ENCODE measurements around the gene GLMN.
"Not testable (repeated sequence)": the region's sequence is repeated elsewhere in the genome, so short reads cannot be mapped to it uniquely, and the experiment has no call there.

Gene GLMN

DNA sequence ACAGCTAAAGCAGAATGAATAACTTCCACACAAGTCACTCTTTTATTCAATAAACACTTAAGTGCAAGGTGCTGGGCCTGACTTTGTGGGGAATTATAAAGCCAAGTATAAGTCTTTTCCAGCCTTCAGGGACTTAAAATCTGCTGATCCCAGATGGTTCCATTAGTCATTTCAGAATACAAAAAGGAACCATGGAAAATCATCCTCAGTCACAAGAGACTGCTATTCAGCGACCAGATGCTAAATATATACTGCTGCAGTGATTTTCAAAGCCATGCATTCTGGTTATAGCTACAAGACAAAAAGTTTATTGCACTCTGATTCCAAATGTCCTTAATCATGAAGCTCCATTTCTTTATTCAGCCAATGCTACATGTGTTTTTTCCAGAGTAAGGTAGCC, 25.7 kb downstream of the GLMN start:
- no peak overlapping the region for H3K4me2 ChIP-seq (ENCODE audit: low read depth, low read length)
- H3F3A ChIP-seq (ENCODE audit: insufficient read depth, low read length): no peaks in the 10 kb centered on the region
- H3K4me1 ChIP-seq (ENCODE audit: low read length): no peaks in the 10 kb centered on the region
- H3K27ac ChIP-seq (ENCODE audit: low read length): no peak overlapping the region
- H4K20me1 ChIP-seq (ENCODE audit: insufficient read depth, low read length): no peaks in the 10 kb centered on the region
- H3K9me3 ChIP-seq (replicated peaks; ENCODE audit: insufficient read depth, low read length): no peaks in the 10 kb centered on the region
- no peak overlapping the region for H3K4me3 ChIP-seq (ENCODE audit: low read length)
- TF ChIP-seq, protein P1, sequence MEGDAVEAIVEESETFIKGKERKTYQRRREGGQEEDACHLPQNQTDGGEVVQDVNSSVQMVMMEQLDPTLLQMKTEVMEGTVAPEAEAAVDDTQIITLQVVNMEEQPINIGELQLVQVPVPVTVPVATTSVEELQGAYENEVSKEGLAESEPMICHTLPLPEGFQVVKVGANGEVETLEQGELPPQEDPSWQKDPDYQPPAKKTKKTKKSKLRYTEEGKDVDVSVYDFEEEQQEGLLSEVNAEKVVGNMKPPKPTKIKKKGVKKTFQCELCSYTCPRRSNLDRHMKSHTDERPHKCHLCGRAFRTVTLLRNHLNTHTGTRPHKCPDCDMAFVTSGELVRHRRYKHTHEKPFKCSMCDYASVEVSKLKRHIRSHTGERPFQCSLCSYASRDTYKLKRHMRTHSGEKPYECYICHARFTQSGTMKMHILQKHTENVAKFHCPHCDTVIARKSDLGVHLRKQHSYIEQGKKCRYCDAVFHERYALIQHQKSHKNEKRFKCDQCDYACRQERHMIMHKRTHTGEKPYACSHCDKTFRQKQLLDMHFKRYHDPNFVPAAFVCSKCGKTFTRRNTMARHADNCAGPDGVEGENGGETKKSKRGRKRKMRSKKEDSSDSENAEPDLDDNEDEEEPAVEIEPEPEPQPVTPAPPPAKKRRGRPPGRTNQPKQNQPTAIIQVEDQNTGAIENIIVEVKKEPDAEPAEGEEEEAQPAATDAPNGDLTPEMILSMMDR (IDR thresholded peaks at IDR 0.05; ENCODE audit: low read length): no peak
- no peak for TF ChIP-seq EZH2 (optimal IDR thresholded peaks at IDR 0.05; ENCODE audit: low read depth, low read length)
- no peak for TF ChIP-seq EZH2phosphoT487 (IDR thresholded peaks at IDR 0.05; ENCODE audit: low read length)
- H3K9ac ChIP-seq (ENCODE audit: low read length): no peak overlapping the region
- H3K9me2 ChIP-seq (replicated peaks; ENCODE audit: insufficient read depth, low read length): no peaks in the 10 kb centered on the region
- H2AFZ ChIP-seq (ENCODE audit: low read length): no peak overlapping the region
- DNase-seq: no peak
- no peaks in the 10 kb centered on the region for H3K79me2 ChIP-seq (ENCODE audit: low read length)
- no peaks in the 10 kb centered on the region for H3K36me3 ChIP-seq (replicated peaks; ENCODE audit: insufficient read depth, low read length)
- H3K27me3 ChIP-seq (replicated peaks; ENCODE audit: insufficient read depth, low read length): no peaks in the 10 kb centered on the region

DNA sequence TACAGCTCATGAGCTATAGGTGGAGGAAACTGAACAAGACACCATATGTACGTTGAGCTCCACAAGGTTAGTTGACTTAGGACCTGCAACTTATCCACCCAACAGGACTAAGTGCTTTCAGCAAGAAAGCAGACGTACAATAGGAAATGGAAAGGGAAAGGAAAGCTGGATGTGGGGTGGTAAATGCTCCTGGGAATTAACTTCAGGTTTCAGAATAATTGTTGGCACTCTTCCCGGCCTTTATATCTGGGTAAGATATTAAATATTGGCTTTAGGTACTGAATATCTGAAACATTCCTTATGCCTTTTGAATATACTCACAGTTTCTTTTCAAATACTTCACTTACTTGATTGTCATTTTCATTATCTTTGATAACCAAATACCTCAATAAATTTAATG, 36.3 kb downstream of the GLMN start:
- H3K9me2 ChIP-seq (replicated peaks; ENCODE audit: insufficient read depth, low read length): no peaks in the 10 kb centered on the region
- no peaks in the 10 kb centered on the region for H3K36me3 ChIP-seq (replicated peaks; ENCODE audit: insufficient read depth, low read length)
- H3F3A ChIP-seq (ENCODE audit: insufficient read depth, low read length): no peaks in the 10 kb centered on the region
- H4K20me1 ChIP-seq (ENCODE audit: insufficient read depth, low read length): no peaks in the 10 kb centered on the region
- H3K4me2 ChIP-seq (ENCODE audit: low read depth, low read length): no peak overlapping the region
- H3K27me3 ChIP-seq (replicated peaks; ENCODE audit: insufficient read depth, low read length): no peaks in the 10 kb centered on the region
- no peak overlapping the region for H3K27ac ChIP-seq (ENCODE audit: low read length)
- DNase-seq: no peak
- H3K9me3 ChIP-seq (replicated peaks; ENCODE audit: insufficient read depth, low read length): no peaks in the 10 kb centered on the region
- no peak overlapping the region for H3K9ac ChIP-seq (ENCODE audit: low read length)
- no peak overlapping the region for H2AFZ ChIP-seq (ENCODE audit: low read length)
- H3K4me3 ChIP-seq (ENCODE audit: low read length): no peak overlapping the region
- H3K79me2 ChIP-seq (ENCODE audit: low read length): no peaks in the 10 kb centered on the region
- H3K4me1 ChIP-seq (ENCODE audit: low read length): no peaks in the 10 kb centered on the region
- TF ChIP-seq EZH2 (optimal IDR thresholded peaks at IDR 0.05; ENCODE audit: low read depth, low read length) (no peak), EZH2phosphoT487 (IDR thresholded peaks at IDR 0.05; ENCODE audit: low read length) (no peak)
- TF ChIP-seq, protein P1 (IDR thresholded peaks at IDR 0.05; ENCODE audit: low read length): no peak

DNA sequence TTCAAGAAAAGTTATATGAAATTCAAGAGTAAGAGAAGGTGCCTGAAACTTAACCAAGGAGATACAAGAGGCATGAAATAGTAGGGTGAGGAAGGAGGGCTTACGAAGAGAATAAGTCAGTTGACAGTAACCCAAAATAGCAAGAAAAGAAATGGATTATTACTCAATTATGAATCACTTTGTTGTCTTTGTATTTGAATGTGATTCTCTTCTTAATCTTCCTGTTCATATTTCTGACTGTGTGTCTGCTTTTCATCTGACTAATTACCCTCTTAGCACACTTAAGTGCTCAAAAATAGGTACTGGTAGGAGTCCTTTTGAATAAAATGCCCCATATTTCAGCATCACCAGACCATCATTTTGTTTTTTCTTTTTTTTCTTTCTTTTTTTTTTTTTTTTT, 39.4 kb downstream of the GLMN start:
- no peaks in the 10 kb centered on the region for H3K9me3 ChIP-seq (replicated peaks; ENCODE audit: insufficient read depth, low read length)
- no peaks in the 10 kb centered on the region for H4K20me1 ChIP-seq (ENCODE audit: insufficient read depth, low read length)
- no peaks in the 10 kb centered on the region for H3K9me2 ChIP-seq (replicated peaks; ENCODE audit: insufficient read depth, low read length)
- no peak overlapping the region for H3K4me2 ChIP-seq (ENCODE audit: low read depth, low read length)
- no peaks in the 10 kb centered on the region for H3K79me2 ChIP-seq (ENCODE audit: low read length)
- no peaks in the 10 kb centered on the region for H3K27me3 ChIP-seq (replicated peaks; ENCODE audit: insufficient read depth, low read length)
- no peak overlapping the region for H3K9ac ChIP-seq (ENCODE audit: low read length)
- H2AFZ ChIP-seq (ENCODE audit: low read length): no peak overlapping the region
- H3K36me3 ChIP-seq (replicated peaks; ENCODE audit: insufficient read depth, low read length): no peaks in the 10 kb centered on the region
- H3K27ac ChIP-seq (ENCODE audit: low read length): no peak overlapping the region
- no peaks in the 10 kb centered on the region for H3K4me1 ChIP-seq (ENCODE audit: low read length)
- TF ChIP-seq EZH2 (optimal IDR thresholded peaks at IDR 0.05; ENCODE audit: low read depth, low read length) (no peak), EZH2phosphoT487 (IDR thresholded peaks at IDR 0.05; ENCODE audit: low read length) (no peak)
- TF ChIP-seq, protein P1 (IDR thresholded peaks at IDR 0.05; ENCODE audit: low read length): no peak
- no peak overlapping the region for H3K4me3 ChIP-seq (ENCODE audit: low read length)
- DNase-seq: no peak
- H3F3A ChIP-seq (ENCODE audit: insufficient read depth, low read length): no peaks in the 10 kb centered on the region

DNA sequence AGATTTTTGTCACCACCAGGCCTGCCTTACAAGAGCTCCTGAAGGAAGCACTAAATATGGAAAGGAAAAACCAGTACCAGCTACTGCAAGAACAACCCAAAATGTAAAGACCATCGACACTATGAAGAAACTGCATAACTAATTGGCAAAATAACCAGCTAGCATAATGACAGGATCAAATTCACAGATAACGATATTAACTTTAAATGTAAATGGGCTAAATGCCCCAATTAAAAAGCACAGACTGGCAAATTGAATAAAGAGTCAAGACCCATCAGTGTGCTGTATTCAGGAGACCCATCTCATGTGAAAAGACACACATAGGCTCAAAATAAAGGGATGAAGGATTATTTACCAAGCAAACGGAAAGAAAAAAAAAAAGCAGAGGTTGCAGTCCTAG, 44.1 kb downstream of the GLMN start:
- H3K79me2 ChIP-seq (ENCODE audit: low read length); H3K27me3 ChIP-seq (replicated peaks; ENCODE audit: insufficient read depth, low read length); H3K9me2 ChIP-seq (replicated peaks; ENCODE audit: insufficient read depth, low read length); H3K9ac ChIP-seq (ENCODE audit: low read length); H3K36me3 ChIP-seq (replicated peaks; ENCODE audit: insufficient read depth, low read length); H3F3A ChIP-seq (ENCODE audit: insufficient read depth, low read length); H3K4me2 ChIP-seq (ENCODE audit: low read depth, low read length); H3K9me3 ChIP-seq (replicated peaks; ENCODE audit: insufficient read depth, low read length); H2AFZ ChIP-seq (ENCODE audit: low read length); H3K4me3 ChIP-seq (ENCODE audit: low read length); H3K4me1 ChIP-seq (ENCODE audit: low read length); DNase-seq; H3K27ac ChIP-seq (ENCODE audit: low read length); H4K20me1 ChIP-seq (ENCODE audit: insufficient read depth, low read length): not testable (repeated sequence)
